Measurements from ENCODE around the gene IQSEC1.

Gene IQSEC1

GRCh38 chr3:13013994-13014754 lies 59.1 kb downstream of the IQSEC1 start:
- DNase-seq = no peak

DNA sequence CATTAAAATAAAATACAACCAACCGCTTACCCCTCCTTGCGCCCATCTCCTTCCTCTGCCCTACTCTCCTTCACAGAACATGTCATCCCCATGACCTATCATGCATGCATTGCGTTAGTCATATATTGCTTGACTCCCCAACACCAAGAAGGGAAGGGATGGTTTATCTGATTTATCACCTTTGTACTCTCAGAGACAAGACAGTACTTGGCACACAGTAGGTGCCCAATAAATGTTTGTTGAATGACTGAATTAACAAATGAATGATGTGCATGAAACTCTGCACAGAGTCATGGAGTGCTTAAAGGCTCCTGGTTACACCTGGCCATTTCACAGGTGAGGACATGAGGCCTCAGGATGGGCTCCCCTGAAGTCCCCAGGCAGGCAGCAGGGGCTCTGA lies 59.7 kb downstream of the IQSEC1 start:
- no peak for DNase-seq

GRCh38 chr3:13013151-13013561 lies 60.1 kb downstream of the IQSEC1 start:
- DNase-seq = no peak

DNA sequence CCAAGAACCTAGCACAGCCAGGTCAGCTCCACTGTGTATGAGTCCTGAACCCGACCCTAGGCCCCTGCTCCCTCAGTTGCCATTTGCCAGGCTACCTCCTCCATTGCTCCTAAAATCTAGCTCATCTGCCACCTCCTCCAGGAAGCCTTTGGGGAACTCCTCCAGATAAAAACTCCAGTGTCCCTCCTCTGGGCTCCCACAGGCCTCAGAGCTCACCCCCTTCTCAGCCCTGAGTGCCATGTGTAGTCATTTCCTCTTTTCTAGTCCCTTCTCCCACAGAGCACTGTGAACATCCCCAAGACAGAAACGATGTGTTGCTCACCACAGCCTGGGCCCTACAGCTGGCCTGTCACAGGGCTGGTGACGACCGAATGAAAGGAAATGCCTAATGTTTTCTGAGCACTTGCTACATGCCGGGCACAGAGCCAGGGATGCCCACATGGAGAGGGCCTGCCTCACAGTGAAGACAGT lies 61.0 kb downstream of the IQSEC1 start:
- DNase-seq = no peak

DNA sequence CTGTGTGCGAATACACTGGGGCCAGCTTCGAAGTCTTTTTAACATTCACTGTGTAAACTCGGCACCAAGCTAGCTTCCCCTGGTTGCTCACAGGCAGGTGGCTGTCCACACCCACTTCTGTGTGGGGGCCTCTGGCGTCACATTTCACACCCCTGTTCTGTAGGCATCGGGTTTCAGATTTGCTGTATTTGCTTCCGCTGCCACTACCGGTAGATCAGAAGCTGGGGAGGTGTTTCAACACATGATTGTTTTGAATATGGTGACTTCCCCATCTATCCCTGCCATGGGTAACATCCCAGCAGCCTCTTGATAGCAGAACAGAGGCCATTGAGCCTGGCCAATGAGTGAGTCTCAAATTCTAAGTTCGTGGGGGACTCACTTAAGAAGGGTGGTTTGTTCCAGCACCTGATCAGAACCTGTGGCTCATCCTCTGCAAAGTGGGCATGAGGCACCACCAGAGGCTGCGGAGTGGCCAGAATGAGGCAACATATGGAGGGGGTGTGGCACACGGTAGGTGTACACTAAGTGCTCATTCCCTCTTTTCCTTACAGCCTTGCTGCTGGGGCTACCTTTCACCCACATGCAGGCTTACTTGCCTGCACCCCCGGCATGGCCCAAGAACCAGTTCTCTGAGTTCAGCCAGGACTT lies 61.5 kb downstream of the IQSEC1 start:
- DNase-seq = no peak

GRCh38 chr3:13010780-13011572 lies 62.3 kb downstream of the IQSEC1 start:
- no peak for DNase-seq

DNA sequence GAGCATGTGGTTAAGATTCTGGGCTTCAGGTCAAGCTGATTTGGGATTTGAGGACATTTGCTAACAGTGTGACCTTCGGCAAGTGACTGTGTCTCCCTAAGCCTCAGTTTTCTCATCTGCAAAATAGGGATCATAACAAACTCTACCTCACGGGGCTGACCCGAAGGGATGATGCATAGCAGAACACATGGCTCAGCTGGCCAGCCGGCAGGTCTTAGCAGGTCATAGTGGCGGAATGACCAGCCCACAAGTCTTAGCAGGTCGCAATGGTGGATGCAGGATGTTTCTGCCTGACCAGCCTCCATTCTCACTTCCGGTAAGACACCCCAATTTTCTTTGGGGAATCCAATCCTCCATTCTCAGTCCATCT lies 63.3 kb downstream of the IQSEC1 start:
- no peak for DNase-seq

DNA sequence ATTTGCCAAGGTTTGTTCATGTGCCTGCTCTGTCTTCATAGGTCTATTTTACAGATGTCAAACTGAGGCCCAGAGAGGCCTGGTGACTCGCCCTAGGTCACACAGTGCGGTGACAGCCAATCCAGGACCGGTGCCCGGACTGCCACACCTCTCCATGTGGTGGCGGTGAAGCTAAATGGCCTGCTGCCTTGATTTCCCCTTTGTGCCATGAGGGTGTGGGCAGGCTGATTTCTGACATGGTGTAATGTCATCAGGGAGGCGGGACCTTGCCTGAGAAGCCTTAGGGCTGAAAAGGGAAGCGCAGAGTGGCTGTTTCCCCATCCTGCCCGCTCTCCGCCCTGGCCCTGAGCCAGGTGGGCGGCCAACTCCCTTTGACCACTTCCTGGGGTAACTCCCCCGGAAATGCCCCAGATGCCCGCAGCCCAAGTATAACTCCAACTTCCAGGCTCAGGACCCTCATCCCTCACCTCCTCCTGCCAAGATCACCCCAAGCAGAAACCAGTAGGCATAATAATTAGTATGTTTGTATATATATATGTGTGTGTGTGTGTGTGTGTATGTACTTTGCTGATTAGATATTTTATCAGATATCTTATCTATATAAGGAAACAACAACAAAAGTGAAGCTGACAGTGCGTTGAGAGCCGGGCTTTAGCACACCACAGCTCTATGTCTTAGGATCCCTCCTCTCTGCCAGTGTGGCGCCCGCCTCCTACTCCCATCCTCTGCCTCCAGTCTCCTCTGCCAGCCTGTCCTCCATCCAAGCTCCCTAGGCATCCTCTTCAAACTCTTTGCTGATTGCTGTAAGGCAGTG lies 63.9 kb downstream of the IQSEC1 start:
- DNase-seq = no peak

DNA sequence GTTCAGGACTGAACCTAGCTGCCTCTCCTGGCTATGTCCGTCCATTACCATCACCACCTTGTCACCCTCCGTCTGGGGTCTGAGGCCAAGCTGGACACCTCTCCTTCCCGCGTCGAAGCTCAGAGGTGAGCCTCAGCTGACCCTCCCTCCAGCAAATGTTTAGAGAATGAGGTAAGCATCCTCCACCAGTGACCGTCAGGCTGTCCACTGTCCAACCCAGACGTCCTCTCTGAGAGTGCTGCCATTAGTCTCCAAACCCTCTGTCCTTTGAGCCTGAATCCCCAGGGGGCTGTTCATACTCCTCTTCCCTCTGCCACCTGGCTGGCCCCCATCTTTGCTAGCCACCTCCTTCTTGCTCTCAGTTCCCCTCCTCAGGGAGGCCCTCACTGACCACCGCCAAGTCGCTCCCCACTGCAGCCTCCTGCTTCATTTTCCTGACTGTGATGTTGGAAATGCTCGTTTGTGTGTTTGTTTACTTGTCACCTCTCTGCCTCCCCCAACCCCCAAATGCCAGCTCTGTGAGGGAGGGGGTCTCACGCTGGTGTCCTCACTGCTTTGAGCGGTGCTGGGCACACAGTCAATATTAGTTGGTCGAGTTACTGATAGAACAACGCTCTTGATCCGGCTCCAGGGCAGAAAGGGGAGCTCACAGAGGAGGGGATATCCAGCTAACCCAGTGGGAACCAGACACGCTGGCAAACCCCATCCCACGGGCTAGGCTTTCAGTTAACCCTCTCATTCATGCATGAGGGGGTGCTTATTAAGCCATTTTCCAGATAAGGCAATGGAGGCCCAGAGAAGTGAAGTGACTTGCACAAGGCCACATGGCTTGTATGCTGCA lies 64.9 kb downstream of the IQSEC1 start:
- no peak for DNase-seq

GRCh38 chr3:13007251-13007941 lies 65.8 kb downstream of the IQSEC1 start:
- no peak for DNase-seq

GRCh38 chr3:13006216-13006990 lies 66.8 kb downstream of the IQSEC1 start:
- DNase-seq = no peak

DNA sequence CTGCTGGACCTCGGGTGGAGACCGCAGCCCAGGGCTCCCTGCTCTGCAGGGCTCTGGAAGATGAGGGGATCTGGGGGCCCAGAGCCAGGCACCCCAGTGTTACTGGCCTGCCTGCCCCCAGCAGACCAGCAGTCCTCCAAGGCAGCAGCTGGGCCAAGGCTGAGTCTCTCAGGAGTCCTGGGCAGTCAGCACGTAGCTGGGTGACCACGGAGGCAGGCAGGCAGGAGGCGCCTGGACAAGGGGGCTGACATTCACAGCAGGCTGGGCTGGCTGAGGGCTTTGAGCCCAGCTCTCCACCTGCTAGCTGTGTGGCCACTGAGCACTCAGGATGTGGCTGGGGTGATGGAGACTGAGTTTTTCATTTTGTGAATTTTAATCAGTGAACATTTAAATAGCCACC lies 67.9 kb downstream of the IQSEC1 start:
- no peak for DNase-seq

- DNase-seq = no peak
These were observed 68.9 kb downstream of the IQSEC1 start for GRCh38 chr3:13004376-13004775.

DNA sequence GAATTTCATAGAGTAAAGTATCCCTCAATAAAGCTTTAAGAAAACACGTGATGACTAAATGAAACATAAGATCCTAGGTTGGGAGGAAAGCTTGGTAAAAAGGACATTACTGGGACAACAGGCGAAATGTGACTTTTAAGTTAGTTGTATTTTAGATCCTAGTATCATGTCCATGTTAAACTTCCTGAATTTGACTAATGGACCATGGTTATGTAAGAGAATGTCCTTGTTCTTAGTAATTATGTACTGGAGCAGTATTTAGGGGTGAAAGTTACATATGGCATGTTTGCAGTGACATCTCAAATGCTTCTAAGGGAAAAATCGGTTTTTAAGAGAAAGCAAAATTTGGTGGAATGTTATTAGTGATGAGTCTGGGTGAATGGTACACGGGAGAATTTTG lies 69.6 kb downstream of the IQSEC1 start:
- DNase-seq = no peak

DNA sequence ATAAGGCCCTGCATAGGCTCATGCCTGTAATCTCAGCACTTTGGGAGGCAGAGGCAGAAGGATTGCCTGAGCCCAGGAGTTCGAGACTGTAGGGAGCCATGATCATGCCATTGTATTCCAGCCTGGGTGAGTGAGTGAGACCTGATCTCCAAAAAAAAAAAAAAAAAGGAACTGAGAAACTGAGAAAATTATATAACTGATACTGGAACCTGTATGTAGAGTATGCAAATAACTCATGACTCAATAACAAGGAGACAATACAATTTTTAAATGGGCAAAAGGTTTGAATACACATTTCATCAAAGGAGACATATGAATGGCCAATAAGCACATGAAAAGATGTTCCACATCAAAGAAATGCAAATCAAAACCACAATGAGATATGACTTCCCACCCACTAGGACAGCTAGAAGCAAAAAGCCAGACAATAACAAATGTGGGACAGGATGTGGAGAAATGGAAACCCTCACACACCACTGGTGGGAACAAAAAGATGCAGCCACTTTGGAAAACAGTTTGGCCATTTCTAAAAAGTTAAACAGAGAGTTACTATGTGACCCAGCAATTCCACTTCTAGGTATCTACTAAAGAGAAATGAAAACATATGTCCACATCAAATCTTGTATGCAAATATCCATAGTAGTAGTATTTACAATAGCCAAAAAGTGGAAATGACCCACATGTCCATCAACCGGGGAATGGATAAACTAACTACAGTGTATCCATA lies 70.7 kb downstream of the IQSEC1 start:
- no peak for DNase-seq

DNA sequence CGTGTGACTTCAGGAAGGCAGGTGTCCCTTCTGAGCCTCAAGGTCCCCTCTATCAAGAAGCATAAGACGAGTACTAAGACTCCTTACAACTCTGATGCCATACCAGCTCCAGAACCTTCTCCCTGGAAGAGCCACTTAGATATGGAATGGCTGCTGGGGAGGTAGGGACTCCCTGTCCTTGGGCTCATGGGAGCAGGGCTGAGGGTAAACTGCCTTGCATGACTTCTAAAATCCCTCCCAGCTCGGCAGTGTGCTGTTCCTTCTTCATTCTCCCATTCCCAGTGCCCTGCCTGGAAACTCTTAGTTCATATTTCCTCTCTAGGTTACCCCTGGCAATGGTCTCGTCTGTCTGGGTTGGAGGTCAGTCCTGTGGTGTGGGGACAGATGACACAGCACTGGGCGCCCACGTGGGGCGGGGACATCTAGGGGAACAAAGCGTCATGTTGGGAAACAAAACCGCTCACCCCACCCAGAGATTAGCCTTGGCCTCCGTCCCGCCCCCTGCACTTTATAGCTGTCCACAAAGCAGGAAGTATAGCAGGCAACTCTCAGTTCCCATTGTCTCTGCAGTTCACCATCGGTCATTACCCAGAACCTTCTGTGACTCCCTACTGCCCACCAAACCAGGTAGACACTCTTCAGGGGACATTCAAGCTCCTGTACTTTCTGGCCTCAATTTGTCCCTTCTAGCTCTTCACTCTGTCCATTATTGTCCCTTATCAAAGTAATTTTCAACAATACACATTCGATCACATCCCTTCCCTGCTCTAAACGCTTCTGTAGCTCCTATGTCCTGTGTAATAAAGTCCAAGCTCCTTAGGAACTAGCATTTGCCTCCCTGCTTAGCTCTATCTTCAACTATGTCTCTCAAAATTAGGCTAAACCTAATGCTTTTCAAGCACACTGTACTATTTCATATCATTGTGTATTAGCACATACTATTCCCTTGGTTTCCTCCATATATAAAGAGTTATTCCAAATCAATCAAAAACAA lies 73.8 kb downstream of the IQSEC1 start:
- no peak for DNase-seq

- DNase-seq = no peak
These were observed 74.6 kb downstream of the IQSEC1 start for GRCh38 chr3:12998648-12999047.

DNA sequence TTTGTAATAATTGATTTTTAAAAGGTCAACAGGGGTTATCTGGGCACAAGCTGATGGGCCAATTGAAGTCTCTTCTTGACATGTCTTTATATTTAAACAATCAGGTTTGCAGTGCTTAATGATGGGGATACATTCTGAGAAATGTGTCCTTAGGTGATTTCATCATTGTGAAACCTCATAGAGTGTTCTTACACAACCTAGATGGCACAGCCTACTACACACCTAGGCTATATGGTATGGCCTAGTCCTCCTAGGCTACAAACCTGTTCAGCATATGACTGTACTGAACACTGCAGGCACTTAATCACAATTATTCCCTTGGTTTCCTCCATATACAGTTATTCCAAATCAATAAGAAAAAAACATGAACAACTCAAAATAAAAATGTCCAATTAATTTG lies 75.8 kb downstream of the IQSEC1 start:
- DNase-seq = no peak

DNA sequence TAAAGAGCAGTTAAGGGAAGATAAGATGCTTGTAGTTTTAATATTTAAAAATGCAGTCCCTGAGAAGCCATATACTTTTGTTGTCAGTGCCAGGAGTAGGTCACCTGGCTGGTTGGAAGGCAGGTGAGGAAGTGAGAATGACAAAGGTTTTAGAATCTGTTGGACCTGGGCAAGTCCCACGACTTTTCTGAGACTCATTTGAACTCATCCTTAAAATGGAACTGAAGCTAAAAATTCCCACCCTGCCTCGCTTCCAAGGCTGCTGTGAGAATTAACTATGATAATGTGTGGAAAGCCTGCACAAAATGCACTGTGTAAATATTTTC lies 77.1 kb downstream of the IQSEC1 start:
- no peak for DNase-seq

All from DMS79 (cell line).